Urothelium cell line (cell line): ENCODE measurements around the gene GNA15.
A peak's percentile ranks its signal among the peaks of the same experiment; 100 is the strongest.

Experiments used
- DNase-seq: peaks from one replicate; pipeline ENCODE4 v3.0.0; 2011; ENCODE audit warnings: low spot score, mixed read lengths
- FAIRE-seq: peaks from 2 replicates; lab custom pipeline; 2011; peaks lifted over from hg19 to GRCh38; lab: Jason Lieb, UNC

GNA15 gene

GRCh38 chr19:3203805-3204645 is 68.2 kb downstream of the GNA15 start:
- FAIRE-seq (no peak), DNase-seq (no peak)

- no peak for FAIRE-seq
- no peak for DNase-seq
Observed at GRCh38 chr19:3204646-3205275, 68.9 kb downstream of the GNA15 start.

- FAIRE-seq, result no peak
- DNase-seq, result no peak
Observed at GRCh38 chr19:3206216-3206953, 70.6 kb downstream of the GNA15 start.

- DNase-seq (no peak), FAIRE-seq (no peak)
Observed at GRCh38 chr19:3207461-3208242, 71.8 kb downstream of the GNA15 start.

GRCh38 chr19:3208317-3209207 is 72.7 kb downstream of the GNA15 start:
- no peak for FAIRE-seq

GRCh38 chr19:3210347-3211017 is 74.6 kb downstream of the GNA15 start:
- FAIRE-seq (no peak), DNase-seq (peak; percentile 67)

More at GRCh38 chr19:3208317-3209207, 72.7 kb downstream of the GNA15 start:
- no peak for DNase-seq

GRCh38 chr19:3211191-3211590 is 75.4 kb downstream of the GNA15 start:
- FAIRE-seq (no peak), DNase-seq (no peak)

GRCh38 chr19:3213159-3213558 is 77.3 kb downstream of the GNA15 start:
- FAIRE-seq, result no peak
- no peak for DNase-seq
